GM18526 (cell line): Measurements from ENCODE around the gene NDEL1.

Source experiments
- POLR2A ChIP-seq: IDR thresholded peaks from 3 replicates; pipeline ENCODE4 v1.6.1; 2011; ENCODE audit not compliant: insufficient read length; ENCODE audit errors: extremely low read depth

Gene NDEL1

DNA sequence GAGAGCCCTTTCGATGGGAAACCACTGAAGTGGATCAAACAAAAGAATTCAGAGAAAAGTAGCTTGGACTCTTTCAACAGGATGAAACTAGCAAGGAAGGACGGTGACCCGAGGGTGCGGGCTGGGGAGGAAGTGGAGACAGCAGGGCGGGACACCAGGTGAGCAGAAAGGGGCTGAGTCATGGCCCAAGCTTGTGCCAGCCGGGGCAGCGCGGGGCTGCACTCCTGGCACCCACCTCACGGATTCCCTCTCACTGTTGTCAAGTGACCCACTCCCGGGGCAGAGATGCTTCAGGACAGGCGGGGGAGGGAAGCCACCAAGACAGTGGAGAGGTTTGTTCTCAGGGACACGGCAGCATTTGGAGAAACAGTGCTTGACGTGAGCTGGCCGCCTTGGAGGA is 27.3 kb upstream of the NDEL1 start:
- TF ChIP-seq POLR2A, result no peak

DNA sequence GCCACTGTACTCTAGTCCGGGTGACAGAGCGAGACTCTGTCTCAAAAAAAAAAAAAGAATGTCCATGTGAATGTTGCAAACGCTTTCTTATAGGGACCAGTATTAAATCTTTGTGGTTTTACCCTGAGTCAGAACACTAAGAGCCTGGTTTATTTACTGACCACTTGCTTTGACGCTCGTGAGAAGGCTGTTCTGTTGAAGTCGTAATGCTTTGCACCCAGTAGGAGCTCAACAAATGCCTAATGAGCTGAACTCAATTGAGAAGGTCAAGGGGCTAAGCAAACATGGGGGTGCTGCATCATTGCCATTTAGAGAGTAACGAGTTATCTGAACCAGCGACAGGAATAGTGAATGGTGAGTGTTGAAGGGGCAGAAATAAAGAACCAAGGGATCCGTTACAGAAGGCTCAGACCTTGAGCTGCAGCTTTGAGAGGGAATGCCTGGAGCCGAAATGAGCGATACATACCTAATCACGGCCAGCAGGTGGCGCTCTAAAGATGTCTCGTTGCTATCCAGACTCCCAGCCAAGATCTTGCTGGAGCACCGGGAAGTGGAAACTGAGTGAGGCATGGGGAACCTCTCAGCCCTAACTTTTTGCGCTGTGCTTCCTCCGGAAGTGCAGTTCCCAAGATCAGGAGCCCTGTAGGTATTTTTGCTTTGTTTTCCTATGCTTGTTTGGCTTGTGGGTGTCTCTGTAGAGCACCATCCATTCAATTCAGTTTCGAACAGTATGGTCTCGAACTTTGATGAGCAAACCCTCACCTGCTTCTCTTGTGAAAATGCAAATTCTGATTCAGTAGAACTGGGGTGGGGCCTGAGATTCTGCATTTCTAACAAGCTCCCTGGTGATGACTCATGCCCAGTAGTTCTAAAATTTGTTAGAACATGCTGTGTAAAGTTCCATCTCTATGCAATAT is 25.5 kb upstream of the NDEL1 start:
- TF ChIP-seq POLR2A, result no peak

DNA sequence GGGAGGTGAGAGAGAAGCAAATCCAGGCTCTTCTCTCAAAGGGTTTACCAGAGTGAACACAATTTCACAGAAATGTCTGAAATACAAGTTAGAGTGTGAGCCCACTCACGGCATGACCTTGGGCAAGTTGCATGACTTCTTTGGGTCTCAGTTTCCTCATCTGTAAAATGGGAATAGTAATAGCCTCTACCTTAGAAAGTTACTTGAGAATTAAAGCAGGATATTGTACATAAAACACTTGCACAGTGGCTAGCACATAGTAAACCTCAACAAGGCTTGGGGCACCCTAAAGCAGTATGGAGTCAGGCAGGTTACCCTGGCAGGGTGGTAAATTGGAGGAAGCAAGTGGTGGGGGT is 24.8 kb upstream of the NDEL1 start:
- no peak for TF ChIP-seq POLR2A

DNA sequence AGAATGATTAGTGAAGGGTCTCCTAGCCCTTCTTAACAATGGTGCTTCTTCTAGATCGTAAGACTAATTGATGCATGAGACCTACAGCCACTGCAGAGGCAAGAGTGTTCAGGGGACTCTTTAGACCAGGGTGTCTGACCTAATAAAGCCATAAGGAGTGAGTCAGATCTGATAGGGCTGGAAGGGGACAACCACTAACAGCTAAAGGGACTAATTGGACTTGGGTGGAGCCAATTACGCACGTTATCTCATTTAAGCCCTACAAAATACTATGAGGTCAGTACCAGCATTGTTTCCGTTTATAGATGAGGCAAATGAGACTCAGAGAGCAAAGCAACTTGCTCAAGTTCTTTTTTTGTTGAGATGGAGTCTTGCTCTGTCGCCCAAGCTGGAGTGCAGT is 23.6 kb upstream of the NDEL1 start:
- TF ChIP-seq POLR2A, result no peak

DNA sequence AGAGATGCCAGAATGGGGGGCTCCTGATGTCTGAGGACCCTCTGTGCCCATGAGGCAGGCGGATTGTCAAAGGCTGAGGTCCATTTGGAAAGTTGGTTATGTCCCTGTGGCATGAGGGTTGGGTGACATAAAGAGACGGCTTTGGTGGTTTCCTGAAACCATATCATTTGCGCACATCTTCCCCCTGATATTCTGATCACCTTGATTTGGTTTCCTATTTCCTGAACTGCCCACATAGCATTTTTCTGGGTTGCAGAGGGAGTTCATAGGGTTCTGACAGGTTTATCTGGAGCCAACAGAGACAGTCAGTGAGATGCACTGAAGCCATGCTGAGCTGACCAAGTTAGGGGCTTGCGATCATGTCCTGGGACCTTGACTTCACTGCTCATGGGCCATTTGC is 22.4 kb upstream of the NDEL1 start:
- TF ChIP-seq POLR2A, result no peak

DNA sequence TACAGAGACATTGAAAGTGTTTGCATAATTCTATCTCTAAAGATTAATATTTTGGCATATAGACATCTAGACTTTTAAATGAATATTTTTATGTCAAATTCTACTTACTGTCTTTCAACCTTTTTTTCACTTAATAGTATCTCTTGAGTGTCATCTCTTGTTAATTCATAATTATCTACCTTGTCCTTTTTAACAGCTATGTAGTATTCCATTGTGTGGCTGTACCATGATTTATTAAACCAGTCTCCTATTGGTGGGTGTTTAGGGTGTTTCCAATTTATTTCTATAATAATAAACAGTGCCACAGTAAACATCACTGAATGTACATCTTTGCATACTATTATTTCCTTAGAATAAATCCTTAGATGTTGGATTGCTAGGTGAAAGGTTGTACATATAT is 21.7 kb upstream of the NDEL1 start:
- no peak for TF ChIP-seq POLR2A

DNA sequence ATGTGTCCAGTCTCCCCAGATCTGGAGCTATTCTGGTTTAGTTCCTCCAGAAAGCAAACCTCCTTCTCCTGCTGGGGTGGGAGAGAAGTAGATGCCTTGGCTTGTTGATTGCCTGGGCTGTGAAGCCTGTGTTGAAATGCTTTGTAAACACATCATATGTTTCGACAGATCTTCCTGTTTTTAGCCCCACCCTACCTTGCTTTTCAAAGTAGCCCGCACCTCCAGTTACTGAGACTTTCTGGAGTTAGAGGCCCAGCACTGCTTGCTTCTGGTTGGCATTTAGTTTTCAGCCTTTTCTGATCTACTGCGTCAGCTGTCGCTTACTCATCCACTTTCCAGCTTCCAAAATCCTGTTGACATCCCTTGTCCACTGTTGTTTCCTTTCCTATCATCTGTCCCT is 17.9 kb upstream of the NDEL1 start:
- no peak for TF ChIP-seq POLR2A

DNA sequence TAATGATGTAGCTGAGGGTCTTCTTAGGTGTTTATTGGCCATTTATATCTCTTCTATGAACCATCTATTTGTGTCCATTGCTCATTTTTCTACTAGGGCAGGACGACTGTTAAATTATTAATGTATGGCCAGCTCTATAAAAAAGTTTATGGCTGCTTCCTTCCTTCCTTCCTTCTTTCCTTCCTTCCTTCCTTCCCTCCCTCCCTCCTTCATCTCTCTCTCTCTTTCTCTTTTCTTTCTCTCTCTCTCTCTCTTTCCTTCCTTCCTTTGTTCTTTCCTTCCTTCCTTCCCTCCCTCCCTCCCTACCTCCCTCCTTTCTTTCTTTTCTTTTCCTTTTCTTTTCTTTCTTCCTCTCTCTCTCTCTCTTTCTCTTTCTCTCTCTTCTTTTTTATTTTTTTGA is 17.2 kb upstream of the NDEL1 start:
- no peak for TF ChIP-seq POLR2A

DNA sequence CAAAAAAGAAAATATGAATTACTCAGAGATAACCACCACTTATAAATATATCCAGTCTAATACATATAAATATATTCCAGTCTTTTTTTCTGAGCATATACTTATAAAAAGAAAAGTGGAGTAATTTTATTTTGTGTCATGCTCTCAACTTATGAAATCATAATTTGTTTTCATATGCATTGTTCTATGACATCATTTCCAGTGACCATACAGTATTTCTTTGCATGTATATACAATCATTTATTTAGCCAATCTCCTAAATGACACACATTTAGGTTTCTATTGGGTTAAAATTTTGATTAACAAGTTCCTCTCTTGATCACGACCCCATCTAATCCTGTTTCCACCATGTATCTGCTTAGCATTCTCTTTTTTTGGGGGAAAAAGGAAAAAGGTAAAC is 16.4 kb upstream of the NDEL1 start:
- no peak for TF ChIP-seq POLR2A

DNA sequence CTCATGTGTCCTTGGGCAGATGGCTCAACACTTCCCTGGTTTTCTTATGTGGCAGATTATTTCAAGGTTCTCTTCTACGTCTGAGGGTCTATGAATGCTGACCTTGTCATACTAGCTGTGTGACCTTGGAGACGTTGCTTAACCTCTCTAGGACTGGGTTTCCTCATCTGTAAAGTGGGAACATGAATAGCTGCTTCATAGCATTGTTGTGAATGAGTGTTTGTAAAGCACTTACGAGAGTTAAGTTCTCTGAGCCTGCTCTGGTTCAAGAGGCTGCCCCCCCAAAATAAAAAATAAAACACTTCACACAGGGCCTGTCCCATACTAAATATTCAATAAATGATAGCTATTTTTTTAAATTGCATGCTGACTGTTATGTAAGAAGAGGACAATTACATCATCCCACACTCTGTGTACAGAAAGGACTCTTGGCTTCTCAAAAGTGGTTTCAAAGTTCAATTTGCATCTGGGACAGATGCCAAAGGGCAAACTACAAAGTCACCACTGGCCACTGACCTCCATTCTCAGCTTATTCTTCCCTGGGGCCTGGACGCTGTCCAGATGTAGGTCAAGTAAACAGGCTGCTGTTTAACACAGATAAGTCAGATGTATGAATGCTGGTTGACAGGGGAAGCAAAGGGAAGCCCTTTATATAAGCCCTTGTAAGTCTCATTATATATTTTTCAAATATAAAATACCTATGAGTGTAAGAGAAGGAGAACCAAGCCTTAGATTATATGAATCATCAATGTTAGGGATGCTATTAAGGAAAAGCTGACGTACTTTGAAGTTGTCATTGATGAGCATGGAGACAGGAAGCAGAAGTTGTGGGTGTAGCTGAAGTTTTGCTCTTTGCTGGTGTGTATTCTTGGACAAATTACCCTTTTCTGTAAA is 15.4 kb upstream of the NDEL1 start:
- no peak for TF ChIP-seq POLR2A

DNA sequence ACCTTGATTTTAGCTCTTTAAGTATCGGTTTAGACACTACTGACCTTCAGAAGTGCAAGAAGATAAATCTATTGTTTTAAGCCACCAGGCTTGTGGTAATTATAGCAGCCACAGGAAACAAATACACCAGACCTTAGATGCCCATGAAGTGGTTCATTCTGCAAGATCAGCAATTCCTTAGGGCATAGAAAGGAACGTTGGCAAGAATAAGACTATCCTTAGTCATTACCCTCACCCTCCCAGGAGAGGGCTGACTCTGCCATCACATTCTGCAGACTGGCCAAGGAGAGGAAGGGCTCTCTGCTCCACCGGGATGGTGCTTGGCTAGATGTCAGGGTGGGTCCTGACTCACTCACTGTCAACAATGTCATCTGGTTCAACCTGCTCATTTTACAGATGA is 14.1 kb upstream of the NDEL1 start:
- TF ChIP-seq POLR2A, result no peak

DNA sequence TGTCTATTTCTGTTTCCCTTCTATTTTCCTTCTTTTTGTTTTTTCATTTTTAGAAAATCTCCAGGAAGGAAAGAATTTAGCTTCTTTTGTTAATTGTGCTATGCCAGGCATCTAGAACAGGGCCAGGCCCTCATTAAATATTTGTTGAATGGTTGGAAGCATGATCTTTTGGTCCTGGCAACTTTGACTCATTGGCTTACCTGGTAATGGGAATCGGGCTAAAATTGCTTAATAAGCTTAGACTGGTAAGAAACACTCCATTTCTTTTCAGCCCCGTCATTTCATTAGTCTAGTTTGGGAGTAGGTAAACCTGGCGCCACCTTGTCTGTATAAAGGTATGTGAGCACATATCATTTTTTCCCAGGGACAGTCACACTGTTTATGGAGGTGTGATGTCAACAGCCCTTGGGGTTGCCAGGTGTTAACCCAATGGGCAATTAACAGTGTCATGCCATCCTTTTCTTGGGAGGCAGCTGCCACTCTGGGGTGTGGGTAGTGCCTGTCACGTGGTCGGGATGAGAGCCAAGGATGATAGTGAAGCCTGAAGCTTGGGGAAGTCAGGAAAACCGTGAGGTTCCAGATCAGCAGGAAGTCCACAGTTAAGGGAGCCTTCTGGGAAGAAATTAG is 9.5 kb upstream of the NDEL1 start:
- TF ChIP-seq POLR2A, result no peak

DNA sequence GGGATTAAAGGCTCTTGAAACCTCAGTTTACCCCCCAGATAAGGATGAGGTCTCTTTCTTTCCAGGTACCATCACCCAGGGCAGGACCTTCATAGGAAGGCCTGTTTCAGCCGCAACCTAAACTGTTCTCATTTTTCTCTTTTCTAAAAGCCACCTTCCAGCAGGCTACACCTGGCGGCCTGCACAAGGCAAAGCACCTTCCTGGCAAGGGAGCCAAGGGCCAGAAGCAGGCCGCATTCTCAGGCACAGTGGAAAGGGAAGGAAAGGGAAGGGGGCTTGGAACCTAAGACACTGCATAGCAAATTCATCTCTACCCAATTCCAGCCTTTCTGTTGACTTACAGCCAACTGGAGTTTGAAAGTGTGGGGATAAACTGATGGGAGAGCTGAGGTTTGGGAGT is 8.9 kb upstream of the NDEL1 start:
- no peak for TF ChIP-seq POLR2A

DNA sequence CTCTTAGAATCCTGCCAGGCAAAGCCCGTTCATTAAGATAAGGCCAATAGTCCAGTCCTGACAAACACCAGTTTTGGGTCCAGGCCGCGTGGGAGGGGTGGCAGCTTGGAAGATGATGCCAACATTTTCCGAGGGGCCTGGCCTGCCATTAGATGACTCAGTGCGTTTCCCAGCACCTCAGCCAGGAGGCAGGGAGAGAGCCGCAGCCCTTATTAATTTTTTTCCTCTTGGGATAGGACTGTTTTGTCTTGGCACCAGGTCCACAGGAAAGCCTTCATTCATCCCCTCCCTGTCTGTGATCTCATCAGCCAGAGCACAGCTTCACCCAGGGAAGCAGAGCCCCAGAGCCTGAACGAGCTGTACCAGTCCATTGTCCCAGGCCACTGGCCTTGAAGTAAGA is 4.7 kb upstream of the NDEL1 start:
- TF ChIP-seq POLR2A, result no peak

DNA sequence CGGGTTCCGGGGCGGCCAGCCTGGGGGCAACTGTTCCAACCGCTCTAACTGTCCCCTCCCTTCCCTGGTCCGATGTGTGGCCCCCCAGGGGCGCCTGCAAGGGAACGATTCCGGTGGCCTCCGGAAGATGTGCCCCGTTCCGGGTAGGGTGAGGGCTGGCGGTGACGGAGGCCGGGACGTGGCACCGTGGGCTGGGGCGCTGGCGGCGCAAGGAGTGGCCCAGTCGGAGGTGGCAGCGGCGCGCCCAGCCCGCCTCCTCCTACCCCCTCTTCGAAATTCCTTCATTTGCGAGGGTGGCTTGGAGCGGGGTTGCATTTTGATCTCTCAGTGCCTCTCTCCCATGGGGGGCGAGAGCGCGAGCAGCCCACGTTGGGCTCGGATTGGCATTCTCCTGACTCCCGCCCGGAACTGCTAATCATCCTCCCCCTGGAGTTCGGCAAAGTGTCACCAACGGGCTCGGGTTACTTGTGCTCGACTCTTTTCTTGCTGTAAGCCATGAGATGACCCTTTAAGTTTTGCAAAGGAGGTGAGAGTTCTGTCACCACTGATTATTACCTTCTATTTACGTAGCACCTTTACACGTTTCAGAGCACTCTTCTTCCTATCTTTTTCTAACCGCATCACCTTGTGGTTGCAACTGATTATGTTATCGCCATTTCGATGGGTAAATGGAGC is 622 bp downstream of the NDEL1 start:
- no peak for TF ChIP-seq POLR2A
